Gastroesophageal sphincter (tissue), 4 donors: ENCODE results near the gene SCARB2. TPM values are rescaled to one million over a fixed set of nuclear protein-coding genes. Genes with fewer than 3 reads are reported as not detected.

Source experiments
- ATAC-seq: fragments of 150-250 bp; one replicate; pipeline ENCODE4 v1.9.1; 2016; ENCODE audit warnings: mild to moderate bottlenecking, moderate library complexity
- H3K27ac ChIP-seq, 4 donors: fragments of 200-600 bp; sonication (generic) in 3 of 4; 1 replicate in 3 of 4; 2 replicates in 1 of 4; pipeline ENCODE4 v1.5.1; 2016 to 2019
- H3K27me3 ChIP-seq: fragments of 200-600 bp; sonication (generic); one replicate; pipeline ENCODE4 v1.5.1; 2019
- H3K36me3 ChIP-seq, 2 donors: fragments of 200-600 bp; sonication (generic); one replicate each; pipeline ENCODE4 v1.5.1; 2019; ENCODE audit warnings: control low read depth in 1 of 2
- H3K4me1 ChIP-seq, 3 donors: fragments of 200-600 bp; sonication (generic); 1 replicate in 2 of 3; 2 replicates in 1 of 3; pipeline ENCODE4 v1.5.1; 2016 to 2019; ENCODE audit warnings: control low read depth in 2 of 3
- H3K4me3 ChIP-seq, 2 donors: fragments of 200-600 bp; sonication (generic); one replicate each; pipeline ENCODE4 v1.5.1; 2019; ENCODE audit warnings: mild to moderate bottlenecking in 1 of 2, moderate library complexity in 1 of 2
- H3K9me3 ChIP-seq, 3 donors: fragments of 200-600 bp; sonication (generic); one replicate each; pipeline ENCODE4 v1.5.1; 2017 to 2019; ENCODE audit warnings: control low read depth in 2 of 3
- EP300 ChIP-seq: sonication (generic); formaldehyde crosslinking; IDR thresholded peaks from one replicate; pipeline ENCODE4 v1.6.1; 2017; ENCODE audit warnings: antibody characterized with exemption, mild to moderate bottlenecking
- POLR2A ChIP-seq, 2 donors: fragments of 450-650 bp; IDR thresholded peaks; one replicate each; pipeline ENCODE4 v1.6.1; 2017; ENCODE audit warnings: antibody characterized with exemption in 2 of 2, mild to moderate bottlenecking in 2 of 2, moderate library complexity in 1 of 2
- POLR2AphosphoS5 ChIP-seq: sonication (generic); formaldehyde crosslinking; IDR thresholded peaks from one replicate; pipeline ENCODE4 v1.6.1; 2017; ENCODE audit warnings: antibody characterized with exemption
- WGBS, 2 donors: methylation state at CpG; one replicate each; pipeline ENCODE4 v1.1.5; 2018; ENCODE audit warnings: low coverage in 1 of 2; 5-methylcytosine and 5-hydroxymethylcytosine counted together
- total RNA-seq, 4 donors: library from RNA; depleted of rRNA; stranded (reverse); fragments of >200 nt; gene quantifications; one replicate each; pipeline ENCODE4 v1.1.0, GENCODE V29; 2016
- TF ChIP-seq, protein P1 (sequence below), 4 experiments: fragments of 200-600 bp in 2 of 4; fragments of 450-650 bp in 2 of 4; sonication (generic) in 1 of 4; IDR thresholded peaks; one replicate each; pipeline ENCODE4 v1.5.1; 2017 to 2019; ENCODE audit warnings: antibody characterized with exemption in 4 of 4, mild to moderate bottlenecking in 2 of 4, moderate library complexity in 2 of 4

SCARB2 gene
- total RNA-seq, 4 donors from 2014 or later, result 121 to 169 (median 130) TPM

DNA sequence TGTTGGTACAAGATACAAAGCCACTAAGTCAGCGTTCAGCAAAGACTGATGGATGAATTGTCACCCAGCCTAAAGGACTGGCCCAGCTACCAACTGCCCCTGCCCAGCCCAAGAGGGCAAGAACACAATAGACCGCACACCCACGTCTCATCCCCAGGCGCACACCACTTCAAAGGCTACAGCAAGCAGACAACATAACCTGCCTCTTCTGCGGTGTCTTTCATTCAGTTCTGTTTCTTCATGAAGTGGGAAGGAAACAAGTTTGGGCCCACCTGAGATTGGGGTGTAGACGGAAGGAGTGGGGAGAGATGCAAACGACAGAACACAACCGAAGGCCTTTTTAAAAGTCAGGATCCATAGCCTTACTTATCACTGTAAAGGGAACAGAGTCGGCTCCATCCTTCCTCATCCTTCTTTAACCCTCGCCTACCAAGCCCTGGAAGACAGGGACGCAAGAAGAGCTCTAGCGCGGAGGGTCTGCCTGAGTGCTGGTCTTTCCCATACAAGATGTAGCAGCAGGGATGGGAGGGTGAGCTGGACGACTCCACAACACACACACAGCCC lies 691 bp downstream of the SCARB2 start:
- peak overlapping the region; percentile 89 to 99 (median 98) for H3K27ac ChIP-seq
- peak; percentile 11 for ATAC-seq
- H3K36me3 ChIP-seq, result no peaks in the 10 kb centered on the region
- TF ChIP-seq, protein P1, sequence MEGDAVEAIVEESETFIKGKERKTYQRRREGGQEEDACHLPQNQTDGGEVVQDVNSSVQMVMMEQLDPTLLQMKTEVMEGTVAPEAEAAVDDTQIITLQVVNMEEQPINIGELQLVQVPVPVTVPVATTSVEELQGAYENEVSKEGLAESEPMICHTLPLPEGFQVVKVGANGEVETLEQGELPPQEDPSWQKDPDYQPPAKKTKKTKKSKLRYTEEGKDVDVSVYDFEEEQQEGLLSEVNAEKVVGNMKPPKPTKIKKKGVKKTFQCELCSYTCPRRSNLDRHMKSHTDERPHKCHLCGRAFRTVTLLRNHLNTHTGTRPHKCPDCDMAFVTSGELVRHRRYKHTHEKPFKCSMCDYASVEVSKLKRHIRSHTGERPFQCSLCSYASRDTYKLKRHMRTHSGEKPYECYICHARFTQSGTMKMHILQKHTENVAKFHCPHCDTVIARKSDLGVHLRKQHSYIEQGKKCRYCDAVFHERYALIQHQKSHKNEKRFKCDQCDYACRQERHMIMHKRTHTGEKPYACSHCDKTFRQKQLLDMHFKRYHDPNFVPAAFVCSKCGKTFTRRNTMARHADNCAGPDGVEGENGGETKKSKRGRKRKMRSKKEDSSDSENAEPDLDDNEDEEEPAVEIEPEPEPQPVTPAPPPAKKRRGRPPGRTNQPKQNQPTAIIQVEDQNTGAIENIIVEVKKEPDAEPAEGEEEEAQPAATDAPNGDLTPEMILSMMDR (IDR thresholded peaks at IDR 0.05), result no peak
- no peak for TF ChIP-seq POLR2AphosphoS5
- no peak for TF ChIP-seq POLR2A (IDR thresholded peaks at IDR 0.05)
- no peak for TF ChIP-seq EP300
- no peaks in the 10 kb centered on the region for H3K9me3 ChIP-seq
- H3K27me3 ChIP-seq, result no peaks in the 10 kb centered on the region
- peak overlapping the region; percentile 75 to 85 for H3K4me3 ChIP-seq
- WGBS, 2 donors, result 0 to 2% methylated on average over 9 to 10 of the region's 14 CpGs
- peaks cover 11 to 62% (median 34%) of the 10 kb centered on the region in 3 donors for H3K4me1 ChIP-seq

DNA sequence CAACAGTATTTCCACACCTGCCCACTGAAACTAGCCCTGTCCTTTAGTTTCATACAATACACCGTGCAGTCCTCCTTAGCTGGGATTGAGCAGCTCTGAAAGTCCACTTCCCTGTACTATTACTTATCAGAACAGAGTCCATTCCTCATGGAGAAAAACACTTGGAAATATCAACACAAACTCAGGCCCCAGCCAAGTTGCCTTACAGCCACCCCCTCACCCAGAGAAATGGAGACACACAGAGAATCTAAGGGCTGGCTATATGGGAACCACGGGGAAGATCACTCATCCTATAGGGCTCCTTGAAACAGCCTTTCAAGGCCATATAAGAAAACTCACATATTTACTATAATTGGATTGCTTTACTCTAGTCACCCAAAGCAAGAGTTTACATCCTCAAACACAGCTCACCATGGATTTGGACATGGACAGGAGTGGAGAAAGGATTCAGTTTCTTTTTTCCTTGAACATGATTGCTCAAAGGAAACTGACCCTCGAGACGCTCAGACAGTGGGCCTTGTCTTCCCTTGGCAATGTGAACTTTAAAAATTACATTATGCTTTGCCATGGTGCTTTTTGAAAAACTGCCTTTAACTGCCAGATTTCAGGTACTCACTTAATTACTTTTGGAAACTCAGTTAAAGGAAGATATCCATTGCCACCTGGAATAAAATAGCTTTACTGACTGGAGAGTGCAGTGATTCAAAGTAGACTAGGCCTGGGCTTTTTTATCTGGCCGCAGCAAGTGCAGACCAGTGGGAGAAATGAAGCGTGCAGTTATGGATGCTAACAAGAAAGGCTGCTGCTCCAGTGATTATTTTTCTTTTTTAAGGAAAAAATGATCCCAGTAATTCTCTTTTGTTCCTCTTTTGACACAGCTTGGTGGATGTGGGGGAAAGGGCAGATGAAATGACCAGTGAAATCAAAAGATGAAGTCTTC lies 1.6 kb downstream of the SCARB2 start:
- H3K27ac ChIP-seq, result peak overlapping the region; percentile 89 to 99 (median 98)
- H3K4me3 ChIP-seq, result peak overlapping the region; percentile 75 to 85
- H3K36me3 ChIP-seq, result no peaks in the 10 kb centered on the region
- TF ChIP-seq POLR2AphosphoS5, result no peak
- TF ChIP-seq, protein P1 (IDR thresholded peaks at IDR 0.05), result peak in 1 of 4 experiments; percentile 6
- TF ChIP-seq EP300, result no peak
- 20 to 23% methylated on average over 6 of the region's 6 CpGs for WGBS, 2 donors
- ATAC-seq, result no peak
- no peaks in the 10 kb centered on the region for H3K27me3 ChIP-seq
- no peaks in the 10 kb centered on the region for H3K9me3 ChIP-seq
- H3K4me1 ChIP-seq, result peaks cover 20 to 71% (median 40%) of the 10 kb centered on the region in 3 donors

GRCh38 chr4:76210452-76210851 lies 3.2 kb downstream of the SCARB2 start:
- ATAC-seq, result no peak
- Histone ChIP-seq H3K27ac (peak overlapping the region; percentile 21 to 99 (median 98)), H3K27me3 (no peaks in the 10 kb centered on the region), H3K9me3 (no peaks in the 10 kb centered on the region), H3K36me3 (no peaks in the 10 kb centered on the region), H3K4me3 (peak overlapping the region in 1 of 2 donors; percentile 85), H3K4me1 (peaks cover 34 to 87% (median 53%) of the 10 kb centered on the region in 3 donors)
- WGBS, 2 donors, result 17 to 21% methylated on average over 2 to 3 of the region's 4 CpGs
- no peak for TF ChIP-seq POLR2AphosphoS5
- TF ChIP-seq EP300, result no peak
- no peak for TF ChIP-seq POLR2A (IDR thresholded peaks at IDR 0.05)
- TF ChIP-seq, protein P1 (IDR thresholded peaks at IDR 0.05), result no peak

- Histone ChIP-seq H3K27me3 (no peaks in the 10 kb centered on the region), H3K9me3 (no peaks in the 10 kb centered on the region), H3K36me3 (no peaks in the 10 kb centered on the region), H3K27ac (peak overlapping the region; percentile 25 to 99 (median 98)), H3K4me1 (peaks cover 37 to 88% (median 53%) of the 10 kb centered on the region in 3 donors), H3K4me3 (no peak overlapping the region)
- 54 to 57% methylated on average over 2 to 3 of the region's 4 CpGs for WGBS, 2 donors
- ATAC-seq, result no peak
- TF ChIP-seq, protein P1 (IDR thresholded peaks at IDR 0.05), result no peak
- TF ChIP-seq EP300, result no peak
- no peak for TF ChIP-seq POLR2A (IDR thresholded peaks at IDR 0.05)
- TF ChIP-seq POLR2AphosphoS5, result no peak
Measured at GRCh38 chr4:76209881-76210280, 3.7 kb downstream of the SCARB2 start.
